ENCODE data around the gene NUP50.

DNA sequence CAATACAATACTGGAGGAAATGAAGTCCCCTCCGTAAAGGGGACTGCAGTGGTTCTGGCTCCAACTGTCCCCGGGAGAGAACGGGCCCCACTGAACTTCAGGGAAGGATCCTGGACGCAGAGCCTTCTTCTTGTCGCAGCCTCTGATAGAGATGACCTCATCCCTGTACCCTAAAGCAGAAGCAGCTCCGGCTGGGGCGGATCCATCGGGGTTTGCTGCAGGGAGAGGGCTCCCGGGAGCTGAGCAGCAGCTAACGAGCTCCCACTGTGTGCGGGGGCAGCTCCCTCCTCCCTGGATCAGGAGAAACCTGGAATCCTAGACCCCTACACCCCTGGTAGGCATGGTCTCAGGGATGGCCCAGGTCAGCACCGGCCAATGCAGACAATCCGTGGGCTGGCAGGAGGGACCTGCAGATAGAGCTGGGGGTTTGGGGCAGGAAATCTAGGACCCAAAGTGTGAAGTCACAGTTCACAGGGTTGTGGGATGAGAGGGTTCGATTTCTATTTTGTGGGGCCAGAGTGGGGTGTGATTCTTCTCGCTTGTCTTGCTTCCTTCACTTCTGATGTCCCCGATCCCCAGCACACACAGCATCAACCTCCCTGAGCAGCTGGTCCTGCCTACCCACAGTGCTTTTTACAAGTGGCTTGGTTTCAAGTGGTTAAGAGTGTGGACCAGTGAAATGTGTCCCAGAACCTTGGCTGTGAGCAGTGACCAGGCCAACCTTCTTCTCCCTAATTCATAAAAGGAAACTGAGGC, 64.1 kb downstream of the NUP50 start:
- no peak for TF ChIP-seq EZH2 (IDR thresholded peaks at IDR 0.05; ENCODE audit: borderline replicate concordance, insufficient read depth, low read depth, low read length, poor library complexity, severe bottlenecking)
- TF ChIP-seq, protein P1, sequence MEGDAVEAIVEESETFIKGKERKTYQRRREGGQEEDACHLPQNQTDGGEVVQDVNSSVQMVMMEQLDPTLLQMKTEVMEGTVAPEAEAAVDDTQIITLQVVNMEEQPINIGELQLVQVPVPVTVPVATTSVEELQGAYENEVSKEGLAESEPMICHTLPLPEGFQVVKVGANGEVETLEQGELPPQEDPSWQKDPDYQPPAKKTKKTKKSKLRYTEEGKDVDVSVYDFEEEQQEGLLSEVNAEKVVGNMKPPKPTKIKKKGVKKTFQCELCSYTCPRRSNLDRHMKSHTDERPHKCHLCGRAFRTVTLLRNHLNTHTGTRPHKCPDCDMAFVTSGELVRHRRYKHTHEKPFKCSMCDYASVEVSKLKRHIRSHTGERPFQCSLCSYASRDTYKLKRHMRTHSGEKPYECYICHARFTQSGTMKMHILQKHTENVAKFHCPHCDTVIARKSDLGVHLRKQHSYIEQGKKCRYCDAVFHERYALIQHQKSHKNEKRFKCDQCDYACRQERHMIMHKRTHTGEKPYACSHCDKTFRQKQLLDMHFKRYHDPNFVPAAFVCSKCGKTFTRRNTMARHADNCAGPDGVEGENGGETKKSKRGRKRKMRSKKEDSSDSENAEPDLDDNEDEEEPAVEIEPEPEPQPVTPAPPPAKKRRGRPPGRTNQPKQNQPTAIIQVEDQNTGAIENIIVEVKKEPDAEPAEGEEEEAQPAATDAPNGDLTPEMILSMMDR (IDR thresholded peaks at IDR 0.05): no peak
